ENCODE measurements around the gene BTNL3.

The BTNL3 gene

DNA sequence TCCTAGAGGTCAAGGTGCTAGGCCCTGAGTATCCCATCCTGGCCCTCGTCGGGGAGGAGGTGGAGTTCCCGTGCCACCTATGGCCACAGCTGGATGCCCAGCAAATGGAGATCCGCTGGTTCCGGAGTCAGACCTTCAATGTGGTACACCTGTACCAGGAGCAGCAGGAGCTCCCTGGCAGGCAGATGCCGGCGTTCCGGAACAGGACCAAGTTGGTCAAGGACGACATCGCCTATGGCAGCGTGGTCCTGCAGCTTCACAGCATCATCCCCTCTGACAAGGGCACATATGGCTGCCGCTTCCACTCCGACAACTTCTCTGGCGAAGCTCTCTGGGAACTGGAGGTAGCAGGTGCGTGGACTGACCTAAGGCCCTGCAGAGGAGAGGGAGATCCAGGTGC lies 59.3 kb downstream of the BTNL3 start:
- no peak overlapping the region for H3K4me3 ChIP-seq (ENCODE audit: low read depth, low read length)
- TF ChIP-seq, protein P1, sequence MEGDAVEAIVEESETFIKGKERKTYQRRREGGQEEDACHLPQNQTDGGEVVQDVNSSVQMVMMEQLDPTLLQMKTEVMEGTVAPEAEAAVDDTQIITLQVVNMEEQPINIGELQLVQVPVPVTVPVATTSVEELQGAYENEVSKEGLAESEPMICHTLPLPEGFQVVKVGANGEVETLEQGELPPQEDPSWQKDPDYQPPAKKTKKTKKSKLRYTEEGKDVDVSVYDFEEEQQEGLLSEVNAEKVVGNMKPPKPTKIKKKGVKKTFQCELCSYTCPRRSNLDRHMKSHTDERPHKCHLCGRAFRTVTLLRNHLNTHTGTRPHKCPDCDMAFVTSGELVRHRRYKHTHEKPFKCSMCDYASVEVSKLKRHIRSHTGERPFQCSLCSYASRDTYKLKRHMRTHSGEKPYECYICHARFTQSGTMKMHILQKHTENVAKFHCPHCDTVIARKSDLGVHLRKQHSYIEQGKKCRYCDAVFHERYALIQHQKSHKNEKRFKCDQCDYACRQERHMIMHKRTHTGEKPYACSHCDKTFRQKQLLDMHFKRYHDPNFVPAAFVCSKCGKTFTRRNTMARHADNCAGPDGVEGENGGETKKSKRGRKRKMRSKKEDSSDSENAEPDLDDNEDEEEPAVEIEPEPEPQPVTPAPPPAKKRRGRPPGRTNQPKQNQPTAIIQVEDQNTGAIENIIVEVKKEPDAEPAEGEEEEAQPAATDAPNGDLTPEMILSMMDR (conservative IDR thresholded peaks at IDR 0.05; ENCODE audit: low read depth, low read length) = no peak
- DNase-seq (ENCODE audit: low read depth) = no peak

DNA sequence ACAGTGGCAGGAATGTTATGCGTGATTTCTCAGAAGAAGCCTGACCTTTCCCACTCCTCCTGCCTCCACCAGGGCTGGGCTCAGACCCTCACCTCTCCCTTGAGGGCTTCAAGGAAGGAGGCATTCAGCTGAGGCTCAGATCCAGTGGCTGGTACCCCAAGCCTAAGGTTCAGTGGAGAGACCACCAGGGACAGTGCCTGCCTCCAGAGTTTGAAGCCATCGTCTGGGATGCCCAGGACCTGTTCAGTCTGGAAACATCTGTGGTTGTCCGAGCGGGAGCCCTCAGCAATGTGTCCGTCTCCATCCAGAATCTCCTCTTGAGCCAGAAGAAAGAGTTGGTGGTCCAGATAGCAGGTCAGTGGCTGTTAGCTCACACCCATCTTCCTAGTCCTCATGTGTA lies 61.4 kb downstream of the BTNL3 start:
- no peak for DNase-seq (ENCODE audit: low read depth)
- TF ChIP-seq, protein P1 (conservative IDR thresholded peaks at IDR 0.05; ENCODE audit: low read depth, low read length) = no peak
- no peak overlapping the region for H3K4me3 ChIP-seq (ENCODE audit: low read depth, low read length)

DNA sequence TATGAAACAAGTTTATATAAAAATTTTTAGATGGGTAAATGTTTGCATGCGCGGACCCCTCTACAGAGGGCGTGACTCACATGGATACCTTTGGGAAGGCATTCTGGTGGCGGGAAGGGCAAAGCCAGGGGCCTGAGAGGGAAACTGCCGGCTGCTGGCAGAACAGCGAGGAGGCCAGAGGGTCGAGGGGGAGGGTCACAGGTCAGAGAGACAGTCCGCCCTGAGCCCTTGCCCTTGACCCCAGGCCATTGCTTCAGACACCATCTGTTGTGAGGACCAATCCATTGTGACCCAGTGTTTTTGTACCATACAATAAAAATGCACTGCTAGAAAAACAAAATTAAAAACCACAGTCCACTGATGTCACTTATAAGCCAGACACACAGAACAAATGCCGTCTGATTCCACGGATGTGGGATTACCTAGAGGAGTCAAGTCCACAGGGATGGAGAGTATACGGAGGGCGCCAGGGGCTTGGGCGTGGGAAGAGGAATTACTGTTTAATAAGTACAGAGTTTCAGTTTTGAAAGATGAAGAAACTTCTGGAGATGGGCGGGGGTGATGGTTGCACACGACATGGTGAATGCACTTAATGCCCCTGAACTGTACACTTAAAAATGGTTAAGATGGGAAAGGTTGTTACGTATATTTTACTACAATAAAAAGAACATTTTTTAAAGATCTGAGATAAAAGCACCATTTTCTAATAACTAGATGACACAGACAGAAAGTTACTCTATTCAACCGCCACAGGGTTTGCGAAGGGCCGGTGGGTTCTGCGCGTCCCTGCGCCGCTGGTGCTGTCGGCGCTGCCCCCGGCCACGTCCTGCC lies 63.4 kb downstream of the BTNL3 start:
- DNase-seq (ENCODE audit: low read depth) = no peak
- H3K4me3 ChIP-seq (ENCODE audit: low read depth, low read length) = peak overlapping the region; percentile 17
- TF ChIP-seq, protein P1 (conservative IDR thresholded peaks at IDR 0.05; ENCODE audit: low read depth, low read length) = no peak

DNA sequence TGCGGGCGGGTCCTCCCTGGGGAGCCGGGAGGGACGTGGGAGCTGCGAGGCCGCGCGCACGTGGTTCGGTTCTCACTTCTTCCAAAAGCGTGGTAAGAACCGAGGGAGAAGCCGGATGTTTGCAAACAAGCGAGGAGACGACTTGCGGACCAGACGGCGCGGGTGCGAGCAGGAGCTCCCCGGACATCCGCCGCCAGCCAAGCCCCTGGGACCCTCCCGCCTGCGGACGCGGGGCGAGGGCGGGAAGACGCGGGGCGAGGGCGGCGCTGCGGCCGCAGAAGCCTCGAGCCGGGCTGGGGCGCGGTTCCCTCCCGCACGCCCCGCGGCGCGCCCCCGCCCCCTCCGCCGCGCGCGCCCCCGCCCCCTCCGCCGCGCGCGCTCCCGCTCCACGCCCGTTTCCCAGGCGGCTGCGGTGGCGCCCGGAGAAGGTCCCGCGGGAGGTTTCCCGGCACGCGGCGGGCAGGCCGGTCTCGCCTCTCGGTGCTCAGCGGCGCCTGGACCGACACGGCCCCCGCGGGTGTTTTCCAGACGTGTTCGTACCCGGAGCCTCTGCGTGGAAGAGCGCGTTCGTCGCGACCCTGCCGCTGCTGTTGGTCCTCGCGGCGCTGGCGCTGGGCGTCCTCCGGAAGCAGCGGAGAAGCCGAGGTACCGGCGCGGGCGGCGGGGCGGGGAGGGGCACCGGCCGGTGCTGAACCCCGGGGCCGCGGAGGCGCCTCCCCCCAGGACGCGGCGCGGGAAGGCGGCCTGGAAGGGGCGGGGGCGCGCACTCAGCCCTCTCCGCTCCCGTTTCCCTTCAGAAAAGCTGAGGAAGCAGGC lies 64.2 kb downstream of the BTNL3 start:
- TF ChIP-seq, protein P1 (conservative IDR thresholded peaks at IDR 0.05; ENCODE audit: low read depth, low read length) = no peak
- peak overlapping the region; percentile 42 for H3K4me3 ChIP-seq (ENCODE audit: low read depth, low read length)
- DNase-seq (ENCODE audit: low read depth) = peak; percentile 10

DNA sequence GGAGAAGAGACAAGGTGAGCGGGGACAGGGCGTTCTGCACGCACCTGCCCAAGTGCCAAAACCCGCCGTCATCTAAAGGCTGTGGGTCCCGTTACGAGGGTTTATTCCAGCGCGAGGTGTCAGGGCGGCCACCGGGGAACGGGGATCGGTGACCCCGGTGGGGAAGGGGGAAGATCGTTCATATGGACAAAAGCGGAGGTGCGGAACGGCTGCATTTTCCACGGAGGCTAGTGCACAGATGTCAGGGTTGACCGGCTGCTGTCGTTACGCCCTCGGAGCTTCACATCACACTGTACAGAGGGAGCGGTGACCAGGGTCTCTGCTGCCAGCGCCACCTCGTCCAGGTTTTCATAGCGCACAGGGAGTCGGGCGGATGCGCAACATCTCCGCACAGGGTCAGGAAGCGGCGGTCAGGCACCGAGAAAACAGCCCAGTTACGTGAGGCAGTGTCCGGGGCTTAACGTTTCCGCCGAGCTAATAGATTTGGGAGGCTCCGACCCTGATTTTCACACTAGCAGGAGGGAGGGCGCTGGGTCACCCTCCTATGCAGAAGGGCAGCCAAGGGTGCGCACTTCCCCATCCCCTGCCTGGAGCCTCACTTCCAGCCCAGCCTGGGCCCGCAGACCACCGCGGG lies 65.0 kb downstream of the BTNL3 start:
- no peak for DNase-seq (ENCODE audit: low read depth)
- TF ChIP-seq, protein P1 (conservative IDR thresholded peaks at IDR 0.05; ENCODE audit: low read depth, low read length) = no peak
- H3K4me3 ChIP-seq (ENCODE audit: low read depth, low read length) = peak overlapping the region; percentile 42

DNA sequence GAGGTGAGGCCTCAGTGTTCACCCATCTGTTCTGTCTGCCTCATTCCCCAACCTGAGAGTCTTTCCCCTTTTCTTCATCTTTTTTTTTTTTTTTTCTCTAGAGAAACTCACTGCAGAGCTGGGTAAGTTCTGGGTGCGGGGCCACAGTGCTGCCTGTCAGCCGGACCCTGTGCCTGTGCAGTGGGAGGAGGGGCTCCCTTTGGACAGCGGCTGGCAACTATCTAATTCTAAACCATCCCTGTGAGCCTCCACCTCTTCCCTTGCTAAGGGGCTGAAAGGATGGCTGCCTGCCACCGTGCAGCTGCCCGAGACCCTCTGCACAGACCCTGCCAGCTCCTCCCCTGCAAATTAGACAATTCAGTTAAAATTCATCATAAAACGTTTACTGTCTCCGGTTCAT lies 65.5 kb downstream of the BTNL3 start:
- TF ChIP-seq, protein P1 (conservative IDR thresholded peaks at IDR 0.05; ENCODE audit: low read depth, low read length) = no peak
- no peak for DNase-seq (ENCODE audit: low read depth)
- no peak overlapping the region for H3K4me3 ChIP-seq (ENCODE audit: low read depth, low read length)

Measured in choroid plexus epithelial cell (primary cell).